Muscle layer of duodenum (tissue), 2 donors: ENCODE results near the gene HTR3A.

Source experiments
- H3K27ac ChIP-seq: one replicate; pipeline ENCODE4 v1.7.0; 2013; ENCODE audit warnings: mild to moderate bottlenecking, low read length
- H3K27me3 ChIP-seq: one replicate; pipeline ENCODE4 v1.7.0; 2013; ENCODE audit warnings: low read depth, mild to moderate bottlenecking, control low read depth, low read length
- H3K36me3 ChIP-seq, 2 donors: one replicate each; pipeline ENCODE4 v1.7.0; 2013; ENCODE audit warnings: low read length in 2 of 2, control low read depth in 1 of 2, mild to moderate bottlenecking in 1 of 2; ENCODE audit not compliant: insufficient read depth in 2 of 2, control insufficient read depth in 1 of 2
- H3K4me1 ChIP-seq, 2 donors: one replicate each; pipeline ENCODE4 v1.7.0; 2013; ENCODE audit warnings: low read length in 2 of 2, mild to moderate bottlenecking in 2 of 2, control low read depth in 1 of 2, moderate library complexity in 1 of 2; ENCODE audit not compliant: insufficient read depth in 2 of 2, control insufficient read depth in 1 of 2
- H3K4me3 ChIP-seq, 2 donors: one replicate each; pipeline ENCODE4 v1.7.0; 2013; ENCODE audit warnings: low read length in 2 of 2, low read depth in 1 of 2, mild to moderate bottlenecking in 1 of 2
- H3K9me3 ChIP-seq, 2 donors: one replicate each; pipeline ENCODE4 v1.7.0; 2013; ENCODE audit warnings: low read length in 2 of 2, control low read depth in 1 of 2, mild to moderate bottlenecking in 1 of 2; ENCODE audit not compliant: control insufficient read depth in 1 of 2
- donor health status: healthy.

Gene HTR3A

GRCh38 chr11:114019574-114019973, 44.7 kb downstream of the HTR3A start:
- Histone ChIP-seq H3K27me3 (no peaks in the 10 kb centered on the region), H3K27ac (no peak overlapping the region), H3K4me1 (no peaks in the 10 kb centered on the region), H3K36me3 (no peaks in the 10 kb centered on the region), H3K4me3 (no peak overlapping the region), H3K9me3 (no peaks in the 10 kb centered on the region)

GRCh38 chr11:114025329-114025907, 50.5 kb downstream of the HTR3A start:
- Histone ChIP-seq H3K27ac (no peak overlapping the region), H3K27me3 (no peaks in the 10 kb centered on the region), H3K4me1 (peaks cover 0 to 5% of the 10 kb centered on the region in 2 donors), H3K4me3 (no peak overlapping the region), H3K9me3 (no peaks in the 10 kb centered on the region), H3K36me3 (no peaks in the 10 kb centered on the region)

- H3K4me1 ChIP-seq = peaks cover 0 to 5% of the 10 kb centered on the region in 2 donors
- no peaks in the 10 kb centered on the region for H3K9me3 ChIP-seq
- H3K27me3 ChIP-seq = no peaks in the 10 kb centered on the region
- H3K36me3 ChIP-seq = no peaks in the 10 kb centered on the region
- H3K4me3 ChIP-seq = no peak overlapping the region
- no peak overlapping the region for H3K27ac ChIP-seq
These were observed 51.4 kb downstream of the HTR3A start for GRCh38 chr11:114026355-114026754.

- no peaks in the 10 kb centered on the region for H3K36me3 ChIP-seq
- no peak overlapping the region for H3K4me3 ChIP-seq
These were observed 52.5 kb downstream of the HTR3A start for GRCh38 chr11:114027391-114027790.

GRCh38 chr11:114027926-114028325, 53.0 kb downstream of the HTR3A start:
- H3K9me3 ChIP-seq = no peaks in the 10 kb centered on the region
- H3K27ac ChIP-seq = no peak overlapping the region
- H3K4me1 ChIP-seq = peaks cover 0 to 5% of the 10 kb centered on the region in 2 donors
- H3K36me3 ChIP-seq = no peaks in the 10 kb centered on the region
- no peaks in the 10 kb centered on the region for H3K27me3 ChIP-seq
- no peak overlapping the region for H3K4me3 ChIP-seq

More at GRCh38 chr11:114027391-114027790, 52.5 kb downstream of the HTR3A start:
- H3K9me3 ChIP-seq = no peaks in the 10 kb centered on the region
- no peak overlapping the region for H3K27ac ChIP-seq
- H3K4me1 ChIP-seq = peaks cover 0 to 5% of the 10 kb centered on the region in 2 donors
- no peaks in the 10 kb centered on the region for H3K27me3 ChIP-seq

- no peaks in the 10 kb centered on the region for H3K27me3 ChIP-seq
- H3K4me3 ChIP-seq = no peak overlapping the region
- H3K27ac ChIP-seq = no peak overlapping the region
- H3K36me3 ChIP-seq = no peaks in the 10 kb centered on the region
- H3K4me1 ChIP-seq = no peaks in the 10 kb centered on the region
- no peaks in the 10 kb centered on the region for H3K9me3 ChIP-seq
These were observed 56.5 kb downstream of the HTR3A start for GRCh38 chr11:114031246-114031966.

GRCh38 chr11:114031967-114032320, 57.0 kb downstream of the HTR3A start:
- Histone ChIP-seq H3K27ac (no peak overlapping the region), H3K4me1 (peaks cover 0 to 3% of the 10 kb centered on the region in 2 donors), H3K4me3 (no peak overlapping the region), H3K36me3 (no peaks in the 10 kb centered on the region), H3K9me3 (no peaks in the 10 kb centered on the region), H3K27me3 (no peaks in the 10 kb centered on the region)

GRCh38 chr11:114033066-114033465, 58.2 kb downstream of the HTR3A start:
- H3K9me3 ChIP-seq = no peaks in the 10 kb centered on the region
- no peaks in the 10 kb centered on the region for H3K27me3 ChIP-seq
- peaks cover 0 to 4% of the 10 kb centered on the region in 2 donors for H3K4me1 ChIP-seq
- no peak overlapping the region for H3K27ac ChIP-seq
- H3K36me3 ChIP-seq = no peaks in the 10 kb centered on the region
- H3K4me3 ChIP-seq = no peak overlapping the region

GRCh38 chr11:114033572-114033971, 58.7 kb downstream of the HTR3A start:
- Histone ChIP-seq H3K36me3 (no peaks in the 10 kb centered on the region), H3K9me3 (no peaks in the 10 kb centered on the region), H3K4me1 (peaks cover 0 to 4% of the 10 kb centered on the region in 2 donors), H3K4me3 (no peak overlapping the region), H3K27ac (no peak overlapping the region), H3K27me3 (no peaks in the 10 kb centered on the region)

- Histone ChIP-seq H3K27me3 (no peaks in the 10 kb centered on the region), H3K4me3 (no peak overlapping the region)
These were observed 60.0 kb downstream of the HTR3A start for GRCh38 chr11:114034956-114035355.

GRCh38 chr11:114036147-114036811, 61.4 kb downstream of the HTR3A start:
- H3K9me3 ChIP-seq = no peaks in the 10 kb centered on the region
- peak overlapping the region; percentile 40 for H3K27ac ChIP-seq
- H3K36me3 ChIP-seq = no peaks in the 10 kb centered on the region
- H3K27me3 ChIP-seq = no peaks in the 10 kb centered on the region
- peaks cover 0 to 4% of the 10 kb centered on the region in 2 donors for H3K4me1 ChIP-seq
- H3K4me3 ChIP-seq = peak overlapping the region; percentile 23 to 56

More at GRCh38 chr11:114034956-114035355, 60.0 kb downstream of the HTR3A start:
- no peaks in the 10 kb centered on the region for H3K9me3 ChIP-seq
- H3K27ac ChIP-seq = no peak overlapping the region
- H3K36me3 ChIP-seq = no peaks in the 10 kb centered on the region
- peaks cover 0 to 4% of the 10 kb centered on the region in 2 donors for H3K4me1 ChIP-seq
